Astrocyte (in vitro differentiated cells and primary cell): ENCODE data around the gene GCNT2.

Experiments used
- EZH2 ChIP-seq: IDR thresholded peaks from 2 replicates; pipeline ENCODE4 v1.6.1; 2012; ENCODE audit warnings: mild to moderate bottlenecking, low read length, inconsistent platforms; ENCODE audit not compliant: insufficient read depth
- TF ChIP-seq, protein P1 (sequence below): IDR thresholded peaks from 2 replicates; pipeline ENCODE4 v1.5.1; 2011; ENCODE audit warnings: low read depth, mild to moderate bottlenecking, inconsistent platforms, low read length, moderate library complexity; ENCODE audit not compliant: insufficient read depth

DNA sequence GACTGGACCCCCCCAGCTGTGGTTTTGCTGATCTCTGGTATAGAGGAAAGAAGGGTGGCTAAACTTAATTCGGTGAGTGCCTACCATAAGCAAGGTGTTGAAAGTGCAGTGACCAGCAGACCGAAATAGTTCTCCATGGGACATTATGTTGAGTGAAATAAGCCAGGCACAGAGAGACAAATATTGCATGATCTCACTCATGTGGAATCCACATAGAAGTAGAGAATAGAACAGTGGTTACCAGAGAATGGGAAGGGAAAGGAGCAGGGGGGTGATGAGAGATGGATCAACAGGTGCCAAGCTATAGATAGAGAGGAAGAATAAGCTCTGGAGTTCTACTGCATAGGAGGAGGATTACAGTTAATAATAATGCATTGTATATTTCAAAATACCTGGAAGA lies 9.7 kb upstream of the GCNT2 start:
- TF ChIP-seq, protein P1, sequence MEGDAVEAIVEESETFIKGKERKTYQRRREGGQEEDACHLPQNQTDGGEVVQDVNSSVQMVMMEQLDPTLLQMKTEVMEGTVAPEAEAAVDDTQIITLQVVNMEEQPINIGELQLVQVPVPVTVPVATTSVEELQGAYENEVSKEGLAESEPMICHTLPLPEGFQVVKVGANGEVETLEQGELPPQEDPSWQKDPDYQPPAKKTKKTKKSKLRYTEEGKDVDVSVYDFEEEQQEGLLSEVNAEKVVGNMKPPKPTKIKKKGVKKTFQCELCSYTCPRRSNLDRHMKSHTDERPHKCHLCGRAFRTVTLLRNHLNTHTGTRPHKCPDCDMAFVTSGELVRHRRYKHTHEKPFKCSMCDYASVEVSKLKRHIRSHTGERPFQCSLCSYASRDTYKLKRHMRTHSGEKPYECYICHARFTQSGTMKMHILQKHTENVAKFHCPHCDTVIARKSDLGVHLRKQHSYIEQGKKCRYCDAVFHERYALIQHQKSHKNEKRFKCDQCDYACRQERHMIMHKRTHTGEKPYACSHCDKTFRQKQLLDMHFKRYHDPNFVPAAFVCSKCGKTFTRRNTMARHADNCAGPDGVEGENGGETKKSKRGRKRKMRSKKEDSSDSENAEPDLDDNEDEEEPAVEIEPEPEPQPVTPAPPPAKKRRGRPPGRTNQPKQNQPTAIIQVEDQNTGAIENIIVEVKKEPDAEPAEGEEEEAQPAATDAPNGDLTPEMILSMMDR: no peak
- no peak for TF ChIP-seq EZH2
